Liver (tissue), 10 donors: ENCODE measurements around the gene IPO5. TPM values are rescaled to one million over a fixed set of nuclear protein-coding genes. Genes with fewer than 3 reads are reported as not detected.

Source experiments
- DNase-seq: peaks from one replicate; pipeline ENCODE4 v3.0.0-alpha.2; 2017; ENCODE audit warnings: low spot score
- H3K27ac ChIP-seq, 2 donors: one replicate each; pipeline ENCODE4 v1.7.0; 2013; ENCODE audit warnings: inconsistent platforms in 2 of 2, low read length in 2 of 2, control low read depth in 1 of 2, low read depth in 1 of 2, mild to moderate bottlenecking in 1 of 2
- H3K27me3 ChIP-seq, 4 donors: one replicate each; pipeline versions ENCODE4 v1.6.1 to v1.7.0; 2013; ENCODE audit warnings: low read length in 3 of 4, inconsistent platforms in 1 of 4, mild to moderate bottlenecking in 1 of 4, moderate library complexity in 1 of 4; ENCODE audit not compliant: control insufficient read depth in 4 of 4, insufficient read depth in 4 of 4
- H3K36me3 ChIP-seq, 4 donors: one replicate each; pipeline versions ENCODE4 v1.6.1 to v1.7.0; 2013; ENCODE audit warnings: low read length in 3 of 4, mild to moderate bottlenecking in 3 of 4, low read depth in 1 of 4, moderate library complexity in 1 of 4; ENCODE audit not compliant: control insufficient read depth in 4 of 4, insufficient read depth in 3 of 4
- H3K4me1 ChIP-seq, 4 donors: one replicate each; pipeline versions ENCODE4 v1.6.1 to v1.7.0; 2013; ENCODE audit warnings: low read length in 3 of 4, mild to moderate bottlenecking in 3 of 4, moderate library complexity in 1 of 4; ENCODE audit not compliant: control insufficient read depth in 4 of 4, insufficient read depth in 4 of 4
- H3K4me3 ChIP-seq, 3 donors: one replicate each; pipeline versions ENCODE4 v1.6.1 to v1.7.0; 2013; ENCODE audit warnings: low read length in 3 of 3, control low read depth in 1 of 3, low read depth in 1 of 3, mild to moderate bottlenecking in 1 of 3
- H3K9ac ChIP-seq, 2 donors: one replicate each; pipeline ENCODE4 v1.7.0; 2013; ENCODE audit warnings: low read length in 2 of 2, mild to moderate bottlenecking in 2 of 2, moderate library complexity in 2 of 2, control low read depth in 1 of 2, low read depth in 1 of 2
- H3K9me3 ChIP-seq, 4 donors: one replicate each; pipeline versions ENCODE4 v1.6.1 to v1.7.0; 2013; ENCODE audit warnings: low read length in 3 of 4; ENCODE audit not compliant: control insufficient read depth in 4 of 4
- EGR1 ChIP-seq, 2 donors: IDR thresholded peaks; 2 replicates each; pipeline ENCODE4 v1.6.1; 2016 to 2018; ENCODE audit warnings: antibody characterized with exemption in 2 of 2, low read depth in 2 of 2
- FOXA1 ChIP-seq: IDR thresholded peaks from 2 replicates; pipeline ENCODE4 v1.6.1; 2016; ENCODE audit warnings: antibody characterized with exemption
- HNF4G ChIP-seq: IDR thresholded peaks from 2 replicates; pipeline ENCODE4 v1.6.1; 2016; ENCODE audit warnings: antibody characterized with exemption
- NR2F2 ChIP-seq: IDR thresholded peaks from 2 replicates; pipeline ENCODE4 v1.6.1; 2016; ENCODE audit warnings: antibody characterized with exemption
- SP1 ChIP-seq: IDR thresholded peaks from 2 replicates; pipeline ENCODE4 v1.6.1; 2018; ENCODE audit warnings: antibody characterized with exemption, mild to moderate bottlenecking
- TAF1 ChIP-seq: conservative IDR thresholded peaks from 2 replicates; pipeline ENCODE4 v1.6.1; 2016; ENCODE audit warnings: antibody characterized with exemption, mild to moderate bottlenecking
- whole genome bisulfite sequencing: extraction: QIAGEN DNeasy Blood & Tissue Kit; methylation state at CpG from one replicate; pipeline ENCODE4 v1.1.7; 2013; 5-methylcytosine and 5-hydroxymethylcytosine counted together
- polyA plus RNA-seq, 2 donors: library from polyadenylated mRNA; stranded (reverse) in 1 of 2; unstranded in 1 of 2; fragments of 200-250 nt in 1 of 2; fragments of >200 nt in 1 of 2; fragmentation: Nextera tagmentation in 1 of 2; extraction: Ambion mirVana in 1 of 2; gene quantifications; one replicate each; pipeline versions ENCODE4 v1.2.1 to v1.2.3, GENCODE V29; 2013 to 2015
- small RNA-seq: library from RNA; depleted of rRNA; stranded (forward); fragments of <200 nt; gene quantifications from one replicate; pipeline ENCODE3, GENCODE V24; 2014
- total RNA-seq, 2 donors: library from RNA; depleted of rRNA; stranded (reverse); fragments of >200 nt; gene quantifications; one replicate each; pipeline ENCODE4 v1.2.3, GENCODE V29; 2014
- TF ChIP-seq, protein P1 (sequence below): fragments of 150-350 bp; IDR thresholded peaks from 2 replicates; pipeline ENCODE4 v1.5.1; 2017; ENCODE audit warnings: improper control_type of control experiment, low read depth, low read length; ENCODE audit not compliant: missing input control
- TF ChIP-seq, protein P2 (sequence below): IDR thresholded peaks from 2 replicates; pipeline ENCODE4 v1.6.1; 2016; ENCODE audit warnings: antibody characterized with exemption, mild to moderate bottlenecking
- donor health status: healthy.
- donor health status: healthy.
- donor health status: healthy.
- donor health status: healthy.
- donor health status: healthy.

The IPO5 gene
- total and polyA plus RNA-seq, 4 donors: 19.2 to 92.8 (median 46.6) TPM

DNA sequence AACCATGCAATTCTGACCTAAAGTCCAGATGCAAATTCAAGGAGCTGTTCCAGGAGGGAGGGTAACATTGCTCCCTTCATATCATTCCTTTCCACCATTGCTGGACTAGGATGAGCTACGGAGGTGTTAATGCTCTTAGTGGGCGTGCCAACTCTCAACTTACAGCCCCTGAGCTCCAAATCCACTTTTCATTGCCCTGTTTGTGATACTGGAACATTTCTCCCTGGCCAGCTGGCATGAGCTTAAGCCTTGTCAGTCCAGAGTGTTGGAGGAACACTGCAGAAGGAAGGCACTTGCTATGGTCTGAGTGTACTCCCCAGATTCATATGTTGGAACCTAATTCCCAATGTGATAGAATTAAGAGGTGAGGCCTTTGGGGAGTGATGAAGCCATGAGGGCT is 119.0 kb downstream of the IPO5 start:
- Histone ChIP-seq H3K9ac (no peak overlapping the region), H3K4me3 (no peak overlapping the region), H3K27me3 (no peaks in the 10 kb centered on the region), H3K4me1 (no peaks in the 10 kb centered on the region), H3K27ac (no peak overlapping the region), H3K36me3 (no peaks in the 10 kb centered on the region), H3K9me3 (no peaks in the 10 kb centered on the region)
- TF ChIP-seq HNF4G: no peak
- TF ChIP-seq TAF1: no peak
- TF ChIP-seq FOXA1: no peak
- TF ChIP-seq, protein P1, sequence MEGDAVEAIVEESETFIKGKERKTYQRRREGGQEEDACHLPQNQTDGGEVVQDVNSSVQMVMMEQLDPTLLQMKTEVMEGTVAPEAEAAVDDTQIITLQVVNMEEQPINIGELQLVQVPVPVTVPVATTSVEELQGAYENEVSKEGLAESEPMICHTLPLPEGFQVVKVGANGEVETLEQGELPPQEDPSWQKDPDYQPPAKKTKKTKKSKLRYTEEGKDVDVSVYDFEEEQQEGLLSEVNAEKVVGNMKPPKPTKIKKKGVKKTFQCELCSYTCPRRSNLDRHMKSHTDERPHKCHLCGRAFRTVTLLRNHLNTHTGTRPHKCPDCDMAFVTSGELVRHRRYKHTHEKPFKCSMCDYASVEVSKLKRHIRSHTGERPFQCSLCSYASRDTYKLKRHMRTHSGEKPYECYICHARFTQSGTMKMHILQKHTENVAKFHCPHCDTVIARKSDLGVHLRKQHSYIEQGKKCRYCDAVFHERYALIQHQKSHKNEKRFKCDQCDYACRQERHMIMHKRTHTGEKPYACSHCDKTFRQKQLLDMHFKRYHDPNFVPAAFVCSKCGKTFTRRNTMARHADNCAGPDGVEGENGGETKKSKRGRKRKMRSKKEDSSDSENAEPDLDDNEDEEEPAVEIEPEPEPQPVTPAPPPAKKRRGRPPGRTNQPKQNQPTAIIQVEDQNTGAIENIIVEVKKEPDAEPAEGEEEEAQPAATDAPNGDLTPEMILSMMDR: no peak
- TF ChIP-seq SP1: no peak
- TF ChIP-seq NR2F2: no peak
- TF ChIP-seq EGR1 (IDR thresholded peaks at IDR 0.05; ENCODE audit: low read depth in 2 of 2): no peak
- TF ChIP-seq, protein P2, sequence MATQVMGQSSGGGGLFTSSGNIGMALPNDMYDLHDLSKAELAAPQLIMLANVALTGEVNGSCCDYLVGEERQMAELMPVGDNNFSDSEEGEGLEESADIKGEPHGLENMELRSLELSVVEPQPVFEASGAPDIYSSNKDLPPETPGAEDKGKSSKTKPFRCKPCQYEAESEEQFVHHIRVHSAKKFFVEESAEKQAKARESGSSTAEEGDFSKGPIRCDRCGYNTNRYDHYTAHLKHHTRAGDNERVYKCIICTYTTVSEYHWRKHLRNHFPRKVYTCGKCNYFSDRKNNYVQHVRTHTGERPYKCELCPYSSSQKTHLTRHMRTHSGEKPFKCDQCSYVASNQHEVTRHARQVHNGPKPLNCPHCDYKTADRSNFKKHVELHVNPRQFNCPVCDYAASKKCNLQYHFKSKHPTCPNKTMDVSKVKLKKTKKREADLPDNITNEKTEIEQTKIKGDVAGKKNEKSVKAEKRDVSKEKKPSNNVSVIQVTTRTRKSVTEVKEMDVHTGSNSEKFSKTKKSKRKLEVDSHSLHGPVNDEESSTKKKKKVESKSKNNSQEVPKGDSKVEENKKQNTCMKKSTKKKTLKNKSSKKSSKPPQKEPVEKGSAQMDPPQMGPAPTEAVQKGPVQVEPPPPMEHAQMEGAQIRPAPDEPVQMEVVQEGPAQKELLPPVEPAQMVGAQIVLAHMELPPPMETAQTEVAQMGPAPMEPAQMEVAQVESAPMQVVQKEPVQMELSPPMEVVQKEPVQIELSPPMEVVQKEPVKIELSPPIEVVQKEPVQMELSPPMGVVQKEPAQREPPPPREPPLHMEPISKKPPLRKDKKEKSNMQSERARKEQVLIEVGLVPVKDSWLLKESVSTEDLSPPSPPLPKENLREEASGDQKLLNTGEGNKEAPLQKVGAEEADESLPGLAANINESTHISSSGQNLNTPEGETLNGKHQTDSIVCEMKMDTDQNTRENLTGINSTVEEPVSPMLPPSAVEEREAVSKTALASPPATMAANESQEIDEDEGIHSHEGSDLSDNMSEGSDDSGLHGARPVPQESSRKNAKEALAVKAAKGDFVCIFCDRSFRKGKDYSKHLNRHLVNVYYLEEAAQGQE: no peak
- 94% methylated on average over 2 of the region's 2 CpGs for WGBS
- no peak for DNase-seq

Small RNAs within 50 kb of the gene (small RNA-seq; reads per million reads assigned to genes)
- gene FTLP8: not detected

Other genes with a start within 250 kb of the IPO5 start
- 10 to 100 TPM; 29.4 to 62.6 TPM for gene FARP1, start 189.4 kb downstream of the IPO5 start, total RNA-seq
- gene FARP1, start 189.4 kb downstream of the IPO5 start, polyA plus RNA-seq: 10 to 100 TPM; 28.4 to 50.2 TPM
- gene RNF113B, start 223.6 kb downstream of the IPO5 start, total RNA-seq: not detected
- gene RNF113B, start 223.6 kb downstream of the IPO5 start, polyA plus RNA-seq: under 1 TPM in 1 of 2 donors, not detected in 1; 0.64 TPM